RCC 7860 (cell line): ENCODE data around the gene MCM9.
"Not testable (repeated sequence)": the region's sequence is repeated elsewhere in the genome, so short reads cannot be mapped to it uniquely, and the experiment has no call there.

Experiments used
- DNase-seq: peaks from one replicate; pipeline ENCODE4 v3.0.0-alpha.2; 2015; ENCODE audit warnings: low spot score
- FAIRE-seq: peaks from 2 replicates; lab custom pipeline; 2012; peaks lifted over from hg19 to GRCh38; lab: Jason Lieb, UNC

Gene MCM9

DNA sequence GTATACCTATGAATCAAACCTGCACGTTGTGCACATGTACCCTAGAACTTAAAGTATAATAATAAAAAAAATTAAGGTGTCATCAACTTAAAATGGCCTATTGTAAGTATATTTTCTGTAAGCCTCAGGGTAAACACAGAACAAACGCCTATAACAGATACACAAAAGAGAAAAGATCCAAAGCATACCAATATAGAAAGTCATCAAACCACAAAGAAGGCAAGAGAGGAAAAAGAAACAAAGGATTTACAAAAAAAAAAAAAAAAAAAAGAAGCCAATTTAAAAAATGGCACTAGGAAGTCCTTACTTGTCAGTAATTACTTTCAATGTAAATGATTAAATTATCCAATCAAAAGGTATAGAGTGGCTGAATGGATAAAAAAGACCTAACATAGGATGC, 65.6 kb downstream of the MCM9 start:
- peak; percentile 30 for FAIRE-seq
- no peak for DNase-seq

- not testable (repeated sequence) for DNase-seq, FAIRE-seq
These were observed 66.1 kb downstream of the MCM9 start for GRCh38 chr6:118868901-118869300.

GRCh38 chr6:118867181-118867580, 67.8 kb downstream of the MCM9 start:
- DNase-seq: no peak
- FAIRE-seq: no peak

DNA sequence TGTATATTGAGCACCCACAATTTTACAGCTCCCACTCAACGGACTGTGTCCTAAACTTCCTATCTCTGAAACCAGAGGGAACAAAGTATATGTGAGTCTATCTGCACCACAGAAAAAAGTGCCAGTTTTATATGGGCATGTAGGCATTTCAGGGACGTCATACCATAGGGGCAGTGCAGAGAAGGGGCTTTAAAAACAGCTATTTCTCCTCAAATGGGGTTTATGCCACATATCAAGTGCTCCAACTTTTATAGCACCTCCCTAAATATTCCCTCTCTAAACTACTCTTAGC, 69.9 kb downstream of the MCM9 start:
- DNase-seq (no peak), FAIRE-seq (no peak)

DNA sequence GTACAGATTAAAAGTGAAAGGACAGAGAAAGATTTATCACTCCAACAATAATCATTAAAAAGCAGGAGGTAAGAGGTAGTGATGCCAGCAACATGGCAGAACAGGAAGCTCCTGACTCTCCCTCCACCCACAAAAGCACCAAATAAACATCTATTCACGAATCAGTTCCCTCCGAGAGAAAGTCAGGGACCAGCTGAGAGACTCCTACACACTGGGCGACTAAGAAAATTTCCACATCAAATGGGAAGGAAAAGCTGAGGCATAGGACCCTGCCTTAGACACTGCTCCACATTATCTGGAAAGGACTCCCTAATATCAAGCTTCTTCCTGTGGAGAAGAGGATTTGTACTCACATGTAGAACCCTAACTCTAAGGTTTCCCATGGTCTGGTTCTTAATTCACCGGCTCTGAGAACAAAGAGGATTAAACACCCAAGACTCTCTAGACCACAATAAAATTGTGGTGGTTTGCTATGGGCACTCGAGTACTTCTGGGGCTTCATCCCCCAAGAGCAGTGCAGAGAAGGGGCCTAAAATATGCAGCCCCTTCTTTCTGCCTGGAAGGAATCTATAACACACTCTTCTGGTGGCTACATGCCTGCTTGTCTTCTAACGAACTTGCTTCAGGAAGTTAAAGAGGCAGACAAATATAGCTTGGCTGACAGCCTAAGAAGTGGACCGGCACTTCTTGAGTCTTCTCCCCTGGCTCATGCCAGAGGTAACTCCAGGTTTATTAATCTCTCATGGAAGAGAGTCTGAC, 70.4 kb downstream of the MCM9 start:
- DNase-seq (no peak), FAIRE-seq (no peak)

GRCh38 chr6:118862443-118862842, 72.5 kb downstream of the MCM9 start:
- FAIRE-seq (no peak), DNase-seq (no peak)

GRCh38 chr6:118860880-118861279, 74.1 kb downstream of the MCM9 start:
- FAIRE-seq (no peak), DNase-seq (no peak)

- FAIRE-seq (no peak), DNase-seq (no peak)
These were observed 74.6 kb downstream of the MCM9 start for GRCh38 chr6:118860363-118860762.

- FAIRE-seq (no peak), DNase-seq (no peak)
These were observed 75.4 kb downstream of the MCM9 start for GRCh38 chr6:118859517-118860064.

GRCh38 chr6:118856301-118856700, 78.7 kb downstream of the MCM9 start:
- DNase-seq: no peak
- no peak for FAIRE-seq

DNA sequence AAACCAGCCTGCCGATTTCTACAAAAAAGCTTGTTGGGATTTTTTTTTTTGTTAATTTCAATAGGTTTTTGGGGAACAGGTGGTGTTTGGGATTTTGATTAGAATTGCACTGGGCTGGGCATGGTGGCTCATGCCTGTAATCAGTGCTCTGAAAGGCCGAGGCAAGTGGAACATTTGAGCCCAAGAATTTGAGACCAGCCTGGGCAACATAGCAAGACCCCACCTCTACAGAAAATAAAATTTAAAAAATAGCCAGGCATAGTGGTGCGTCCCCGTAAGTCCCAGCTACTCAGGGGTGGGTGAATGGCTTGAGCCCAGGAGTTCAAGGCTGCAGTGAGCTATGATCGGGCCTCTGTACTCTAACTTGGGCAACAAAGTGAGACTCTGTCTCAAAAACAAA, 81.6 kb downstream of the MCM9 start:
- DNase-seq: no peak
- FAIRE-seq: no peak

DNA sequence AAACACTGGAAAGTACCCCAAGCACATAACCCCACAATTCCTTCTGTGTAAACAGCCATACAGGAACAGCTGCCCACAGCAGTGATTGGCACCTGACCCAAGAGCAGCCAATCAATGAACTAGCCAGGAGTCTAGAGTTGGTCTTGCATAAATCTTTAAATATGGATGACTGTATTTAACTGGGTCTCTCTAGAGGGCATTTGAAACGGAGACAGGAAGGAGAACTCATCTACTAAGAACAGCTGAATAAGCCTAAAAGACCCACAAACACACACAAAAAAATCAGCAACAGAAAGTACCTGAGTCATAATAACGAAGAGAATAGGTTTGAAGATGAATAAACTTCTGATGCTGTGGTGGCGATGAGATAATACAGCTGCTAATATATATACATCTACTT, 90.0 kb downstream of the MCM9 start:
- FAIRE-seq (no peak), DNase-seq (no peak)

DNA sequence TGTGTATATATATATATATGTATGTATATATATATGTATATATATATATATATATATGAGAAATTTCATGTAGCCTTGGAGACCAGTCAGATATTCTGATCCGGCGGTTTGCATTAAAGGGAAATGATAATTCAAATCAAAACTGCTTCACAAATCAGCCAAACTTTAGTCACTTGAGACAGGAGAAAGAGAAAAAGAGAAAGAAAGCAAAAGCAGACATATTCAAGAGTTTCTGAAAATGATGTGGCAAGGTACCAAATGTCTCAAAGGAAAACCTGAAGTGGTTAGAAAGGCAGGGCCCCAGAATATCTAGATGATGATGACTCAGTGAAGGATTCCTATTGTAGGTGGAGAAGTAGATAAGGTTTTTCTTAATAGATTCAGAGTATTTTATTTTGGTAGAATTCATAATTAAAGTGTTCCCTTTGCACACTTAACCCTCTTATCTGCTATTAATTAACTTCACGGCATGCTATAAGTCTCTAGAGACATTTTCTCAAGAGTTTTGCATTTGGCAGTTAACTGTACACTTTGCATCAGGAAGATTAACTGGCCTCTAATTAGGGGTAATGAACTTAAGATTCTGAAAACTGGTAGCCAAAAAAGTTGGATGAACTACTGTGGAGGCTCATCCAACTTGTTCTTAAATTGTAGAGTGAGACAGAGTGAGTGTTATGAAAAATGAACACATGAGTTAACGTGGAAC, 91.1 kb downstream of the MCM9 start:
- FAIRE-seq: no peak
- no peak for DNase-seq

DNA sequence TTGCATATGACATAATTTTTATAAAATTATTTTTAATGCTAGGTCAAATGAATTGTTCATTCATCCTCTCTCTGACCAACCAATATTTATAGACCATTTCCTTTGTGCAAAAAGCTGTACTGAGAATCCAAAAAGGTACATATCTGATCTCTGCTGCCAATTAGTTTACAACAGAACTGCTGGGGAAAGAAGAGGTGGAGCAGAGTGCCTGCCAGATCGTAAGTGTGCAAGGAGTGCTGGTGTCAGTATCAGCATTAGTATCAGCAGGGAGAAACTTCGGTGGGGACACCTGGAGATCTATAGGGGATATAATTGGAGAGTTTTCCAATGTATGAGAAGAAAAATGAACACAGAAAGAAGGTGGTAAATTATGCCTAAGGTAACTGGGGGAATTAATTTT, 104.3 kb downstream of the MCM9 start:
- DNase-seq (no peak), FAIRE-seq (no peak)

DNA sequence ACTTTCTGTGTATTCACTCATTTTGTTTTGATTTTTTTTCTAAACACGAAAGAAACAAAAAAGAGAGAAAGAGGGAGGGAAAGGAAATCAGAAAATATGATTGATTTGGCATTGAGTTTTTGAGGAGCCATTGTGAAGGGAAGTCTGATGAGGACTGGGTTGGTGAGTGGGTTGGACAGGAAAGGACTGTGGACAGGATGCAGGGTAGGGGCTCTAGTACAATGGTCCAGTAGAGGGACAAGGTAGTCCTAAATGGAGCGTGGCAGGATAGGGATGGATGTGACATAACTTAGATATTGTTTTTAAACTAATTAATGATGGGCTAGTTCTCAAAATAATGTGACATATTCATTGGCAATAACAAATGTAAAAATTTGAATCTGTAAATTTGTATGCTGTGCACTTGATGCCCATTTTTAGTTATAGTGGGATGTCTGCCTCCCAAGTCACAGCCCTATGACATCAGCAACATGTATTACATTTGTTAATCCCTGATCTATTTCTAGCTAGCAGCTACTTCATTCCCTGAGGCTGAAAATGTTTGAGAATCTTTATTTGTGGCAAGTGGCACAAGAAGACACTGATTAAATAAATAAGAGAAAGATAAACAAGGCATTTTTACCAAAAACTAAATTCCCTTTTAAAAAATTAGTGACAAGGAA, 105.0 kb downstream of the MCM9 start:
- DNase-seq (no peak), FAIRE-seq (no peak)

DNA sequence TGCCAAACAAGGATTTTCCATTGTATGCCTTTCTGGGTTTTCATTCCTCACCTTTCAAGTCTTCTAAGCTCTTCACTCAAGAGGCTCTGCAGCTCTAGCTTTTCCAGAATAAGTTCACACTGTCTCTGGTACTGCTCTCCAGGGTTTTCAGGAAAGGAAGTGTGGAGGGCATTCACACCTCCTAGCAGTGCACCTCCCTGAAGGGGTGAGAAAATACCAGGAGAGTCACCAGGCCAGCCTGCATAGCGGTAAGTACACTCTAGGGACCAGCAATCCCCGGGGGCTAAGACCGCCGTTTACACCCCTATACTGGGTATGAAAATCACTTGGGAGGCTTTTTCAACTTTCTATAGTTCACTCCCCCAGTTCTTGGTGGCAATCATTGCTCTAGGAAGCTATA, 108.9 kb downstream of the MCM9 start:
- DNase-seq (no peak), FAIRE-seq (no peak)

- DNase-seq: no peak
- no peak for FAIRE-seq
These were observed 109.3 kb downstream of the MCM9 start for GRCh38 chr6:118825661-118826060.

GRCh38 chr6:118815495-118815894, 119.5 kb downstream of the MCM9 start:
- no peak for FAIRE-seq
- no peak for DNase-seq

- DNase-seq: peak; percentile 8
These were observed 121.2 kb downstream of the MCM9 start for GRCh38 chr6:118813775-118814174.

DNA sequence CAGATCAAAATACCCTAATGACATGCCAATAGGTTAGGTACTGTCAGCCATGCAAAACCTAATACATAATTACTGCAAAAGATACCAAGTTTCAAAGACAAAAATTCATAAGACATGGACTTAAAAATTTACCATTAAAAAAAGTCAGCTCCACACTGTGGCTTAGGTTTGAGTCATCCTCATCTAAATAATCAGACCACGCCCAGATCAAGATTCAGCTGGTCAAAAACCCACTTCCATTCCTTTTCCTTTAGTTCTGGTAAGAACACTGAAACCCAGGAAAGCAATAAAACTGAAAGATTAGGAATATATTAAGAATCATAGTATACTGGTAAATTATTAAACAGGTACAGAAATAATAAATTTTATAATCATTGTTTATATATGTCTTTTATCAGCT, 122.0 kb downstream of the MCM9 start:
- no peak for FAIRE-seq
- no peak for DNase-seq

More at GRCh38 chr6:118813775-118814174, 121.2 kb downstream of the MCM9 start:
- no peak for FAIRE-seq

- FAIRE-seq (no peak), DNase-seq (no peak)
These were observed 124.4 kb downstream of the MCM9 start for GRCh38 chr6:118810420-118811027.
